Measurements from ENCODE around the gene CXCL16. TPM values are rescaled to one million over a fixed set of nuclear protein-coding genes. Genes with fewer than 3 reads are reported as not detected.

The CXCL16 gene
- total and polyA plus RNA-seq, 2 of the 13 experiments (the other 11 are each of a cell fraction or from before 2014, with no cell fraction given): 9.4 to 101 TPM

DNA sequence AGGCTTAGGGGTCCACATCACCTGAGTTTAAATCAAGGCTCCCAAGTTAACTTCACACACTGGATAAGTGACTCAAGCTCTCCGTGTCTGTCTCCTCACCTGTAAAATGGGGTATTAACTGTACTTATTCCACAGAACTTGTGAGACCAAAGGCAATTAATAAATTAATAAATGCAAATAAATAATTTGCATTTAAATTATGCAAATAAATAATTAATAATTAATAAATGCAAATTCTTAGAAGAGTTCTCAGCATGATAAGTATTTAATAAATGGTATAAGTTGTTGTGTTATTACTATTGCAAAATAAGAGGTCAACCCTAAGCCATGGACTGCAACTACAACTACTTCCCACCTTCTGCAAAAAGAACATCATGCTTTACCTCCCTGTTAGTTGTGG is 13.7 kb upstream of the CXCL16 start (continued):
- TF ChIP-seq RCOR2 (CRISPR knock-in tag; IDR thresholded peaks at IDR 0.05) (no peak), FOXK2 (IDR thresholded peaks at IDR 0.05) (no peak), CCAR2 (optimal IDR thresholded peaks at IDR 0.05; ENCODE audit: low read depth, low read length) (no peak), CEBPZ (IDR thresholded peaks at IDR 0.05; ENCODE audit: low read length) (no peak), ZNF3 (CRISPR knock-in tag; IDR thresholded peaks at IDR 0.05) (no peak)

GRCh38 chr17:4751932-4752331 is 12.2 kb upstream of the CXCL16 start:
- DNase-seq (ENCODE audit: low spot score): peak; percentile 81
- no peaks in the 10 kb centered on the region for H3K9me3 ChIP-seq (ENCODE audit: low read length)
- no peak overlapping the region for H2AFZ ChIP-seq (ENCODE audit: low read length)
- ChIA-PET POLR2A (interaction anchor here (0.7 to 1.0 kb wide), 2 partner anchors 21 to 33 kb away, joined by 3 read pairs; no protein-coding TSS in a partner anchor), CTCF (ENCODE audit: low intra/inter-chr PET ratio, low total read pairs) (no interaction called here)
- H3K4me3 ChIP-seq (replicated peaks in 1 of 3; ENCODE audit: insufficient read depth in 1 of 3, low read depth in 2 of 3, low read length in 3 of 3): no peak overlapping the region
- intact Hi-C loops (cut with micrococcal nuclease; ENCODE audit: unreplicated experiment) (no loop called here), in situ Hi-C loops (cut with HindIII; ENCODE audit: extremely low pct_ligation_motif_present, low pct_unique_long_range_greater_than_20kb) (no loop called here)
- 45% methylated on average over 5 of the region's 5 CpGs for WGBS (ENCODE audit: low lambda C conversion rate)
- H3K36me3 ChIP-seq (replicated peaks in 1 of 2; ENCODE audit: control insufficient read depth in 1 of 2, insufficient read depth in 2 of 2, low read length in 2 of 2): no peaks in the 10 kb centered on the region
- no peak for ATAC-seq
- no TSS peak for BruUV-seq (replicated peaks)
- FAIRE-seq: peak; percentile 83
- H4K20me1 ChIP-seq (ENCODE audit: insufficient read depth, low read length): no peaks in the 10 kb centered on the region
- H3K4me1 ChIP-seq (ENCODE audit: insufficient read depth, low read length): peaks cover 54% of the 10 kb centered on the region
- H3K27me3 ChIP-seq (ENCODE audit: control insufficient read depth in 1 of 2, insufficient read depth in 2 of 2, low read length in 2 of 2): no peaks in the 10 kb centered on the region
- no peak overlapping the region for H3K9ac ChIP-seq (ENCODE audit: insufficient read depth, low read depth, low read length)
- peak overlapping the region; percentile 26 for H3K27ac ChIP-seq (ENCODE audit: extremely low read length, insufficient read depth, low read length)
- no peaks in the 10 kb centered on the region for H3K79me2 ChIP-seq (ENCODE audit: insufficient read depth, low read length)
- peak overlapping the region; percentile 62 for H3K4me2 ChIP-seq (ENCODE audit: low read depth, low read length)
- TF ChIP-seq ZNF652 (CRISPR knock-in tag; IDR thresholded peaks at IDR 0.05; ENCODE audit: borderline replicate concordance, low read depth) (peak; percentile 93), STAG1 (CRISPR knock-in tag; IDR thresholded peaks at IDR 0.05) (no peak), NFYC (CRISPR knock-in tag; IDR thresholded peaks at IDR 0.05) (no peak), RARG (CRISPR knock-in tag; IDR thresholded peaks at IDR 0.05; ENCODE audit: low read depth) (no peak), ZNF329 (CRISPR knock-in tag; IDR thresholded peaks at IDR 0.05; ENCODE audit: low read depth) (no peak), KLF13 (CRISPR knock-in tag; IDR thresholded peaks at IDR 0.05) (no peak), SMYD3 (CRISPR knock-in tag; IDR thresholded peaks at IDR 0.05) (no peak), IKZF1 (IDR thresholded peaks at IDR 0.05) (no peak), TOE1 (CRISPR knock-in tag; IDR thresholded peaks at IDR 0.05) (no peak)
- TF ChIP-seq, protein P1, sequence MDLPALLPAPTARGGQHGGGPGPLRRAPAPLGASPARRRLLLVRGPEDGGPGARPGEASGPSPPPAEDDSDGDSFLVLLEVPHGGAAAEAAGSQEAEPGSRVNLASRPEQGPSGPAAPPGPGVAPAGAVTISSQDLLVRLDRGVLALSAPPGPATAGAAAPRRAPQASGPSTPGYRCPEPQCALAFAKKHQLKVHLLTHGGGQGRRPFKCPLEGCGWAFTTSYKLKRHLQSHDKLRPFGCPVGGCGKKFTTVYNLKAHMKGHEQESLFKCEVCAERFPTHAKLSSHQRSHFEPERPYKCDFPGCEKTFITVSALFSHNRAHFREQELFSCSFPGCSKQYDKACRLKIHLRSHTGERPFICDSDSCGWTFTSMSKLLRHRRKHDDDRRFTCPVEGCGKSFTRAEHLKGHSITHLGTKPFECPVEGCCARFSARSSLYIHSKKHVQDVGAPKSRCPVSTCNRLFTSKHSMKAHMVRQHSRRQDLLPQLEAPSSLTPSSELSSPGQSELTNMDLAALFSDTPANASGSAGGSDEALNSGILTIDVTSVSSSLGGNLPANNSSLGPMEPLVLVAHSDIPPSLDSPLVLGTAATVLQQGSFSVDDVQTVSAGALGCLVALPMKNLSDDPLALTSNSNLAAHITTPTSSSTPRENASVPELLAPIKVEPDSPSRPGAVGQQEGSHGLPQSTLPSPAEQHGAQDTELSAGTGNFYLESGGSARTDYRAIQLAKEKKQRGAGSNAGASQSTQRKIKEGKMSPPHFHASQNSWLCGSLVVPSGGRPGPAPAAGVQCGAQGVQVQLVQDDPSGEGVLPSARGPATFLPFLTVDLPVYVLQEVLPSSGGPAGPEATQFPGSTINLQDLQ (CRISPR knock-in tag; IDR thresholded peaks at IDR 0.05): no peak
- TF ChIP-seq, protein P2, sequence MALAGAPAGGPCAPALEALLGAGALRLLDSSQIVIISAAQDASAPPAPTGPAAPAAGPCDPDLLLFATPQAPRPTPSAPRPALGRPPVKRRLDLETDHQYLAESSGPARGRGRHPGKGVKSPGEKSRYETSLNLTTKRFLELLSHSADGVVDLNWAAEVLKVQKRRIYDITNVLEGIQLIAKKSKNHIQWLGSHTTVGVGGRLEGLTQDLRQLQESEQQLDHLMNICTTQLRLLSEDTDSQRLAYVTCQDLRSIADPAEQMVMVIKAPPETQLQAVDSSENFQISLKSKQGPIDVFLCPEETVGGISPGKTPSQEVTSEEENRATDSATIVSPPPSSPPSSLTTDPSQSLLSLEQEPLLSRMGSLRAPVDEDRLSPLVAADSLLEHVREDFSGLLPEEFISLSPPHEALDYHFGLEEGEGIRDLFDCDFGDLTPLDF (CRISPR knock-in tag; IDR thresholded peaks at IDR 0.05): no peak

Measured in HepG2 (cell line).